GM18508 (cell line): ENCODE results near the gene CHAC1.

Experiments used
- ATAC-seq: cut with Tn5 transposase; IDR thresholded peaks from one replicate; pipeline ENCODE4 v1.9.1; 2021; ENCODE audit warnings: moderate number of reproducible peaks; ENCODE audit not compliant: insufficient read depth, unreplicated experiment

CHAC1 gene

GRCh38 chr15:40952901-40953712 is at the start of gene CHAC1:
Gene CHAC1, plus strand, starts transcription at chr15:40953471. Its CDS starts 113 bp downstream, at chr15:40953584.
- peak; percentile 54 for ATAC-seq

- ATAC-seq = no peak
Measured at GRCh38 chr15:40904552-40905201, 48.6 kb upstream of the CHAC1 start.

- no peak for ATAC-seq
Measured at GRCh38 chr15:40906091-40906990, 46.9 kb upstream of the CHAC1 start.

- no peak for ATAC-seq
Measured at GRCh38 chr15:40906991-40907802, 46.1 kb upstream of the CHAC1 start.

- no peak for ATAC-seq
Measured at GRCh38 chr15:40908095-40908494, 45.2 kb upstream of the CHAC1 start.

GRCh38 chr15:40909662-40910630 is 43.3 kb upstream of the CHAC1 start:
- ATAC-seq = no peak

GRCh38 chr15:40911141-40911540 is 42.1 kb upstream of the CHAC1 start:
- no peak for ATAC-seq

GRCh38 chr15:40911693-40912092 is 41.6 kb upstream of the CHAC1 start:
- ATAC-seq = no peak

- no peak for ATAC-seq
Measured at GRCh38 chr15:40912478-40912877, 40.8 kb upstream of the CHAC1 start.

GRCh38 chr15:40914013-40914412 is 39.3 kb upstream of the CHAC1 start:
- no peak for ATAC-seq

- no peak for ATAC-seq
Measured at GRCh38 chr15:40914486-40914885, 38.8 kb upstream of the CHAC1 start.

- no peak for ATAC-seq
Measured at GRCh38 chr15:40915116-40915661, 38.1 kb upstream of the CHAC1 start.

- no peak for ATAC-seq
Measured at GRCh38 chr15:40915679-40916078, 37.6 kb upstream of the CHAC1 start.

GRCh38 chr15:40917585-40917984 is 35.7 kb upstream of the CHAC1 start:
- no peak for ATAC-seq

- no peak for ATAC-seq
Measured at GRCh38 chr15:40918146-40918798, 35.0 kb upstream of the CHAC1 start.

GRCh38 chr15:40918799-40919392 is 34.4 kb upstream of the CHAC1 start:
- ATAC-seq = no peak

GRCh38 chr15:40921949-40922607 is 31.2 kb upstream of the CHAC1 start:
- no peak for ATAC-seq
